Measurements from ENCODE around the gene UBN2.
A peak's percentile ranks its signal among the peaks of the same experiment; 100 is the strongest.

UBN2 gene

GRCh38 chr7:139230023-139230422, 1.0 kb upstream of the UBN2 start:
- H3K4me3 ChIP-seq (ENCODE audit: low read length), result no peak overlapping the region
- TF ChIP-seq ZNF274 (IDR thresholded peaks at IDR 0.05; ENCODE audit: low read depth, low read length), result no peak

- peak overlapping the region; percentile 94 for H3K4me3 ChIP-seq (ENCODE audit: low read length)
- TF ChIP-seq ZNF274 (IDR thresholded peaks at IDR 0.05; ENCODE audit: low read depth, low read length), result no peak
Observed at GRCh38 chr7:139230484-139230773, 608 bp upstream of the UBN2 start.

GRCh38 chr7:139231513-139232376, 708 bp downstream of the UBN2 start:
- no peak for TF ChIP-seq ZNF274 (IDR thresholded peaks at IDR 0.05; ENCODE audit: low read depth, low read length)
- H3K4me3 ChIP-seq (ENCODE audit: low read length), result peak overlapping the region; percentile 94

- H3K4me3 ChIP-seq (ENCODE audit: low read length), result peak overlapping the region; percentile 94
- TF ChIP-seq ZNF274 (IDR thresholded peaks at IDR 0.05; ENCODE audit: low read depth, low read length), result no peak
Observed at GRCh38 chr7:139232377-139232717, 1.3 kb downstream of the UBN2 start.

GRCh38 chr7:139232904-139233303, 1.9 kb downstream of the UBN2 start:
- TF ChIP-seq ZNF274 (IDR thresholded peaks at IDR 0.05; ENCODE audit: low read depth, low read length), result no peak

GRCh38 chr7:139241258-139241657, 10.2 kb downstream of the UBN2 start:
- no peak for TF ChIP-seq ZNF274 (IDR thresholded peaks at IDR 0.05; ENCODE audit: low read depth, low read length)
- no peak overlapping the region for H3K4me3 ChIP-seq (ENCODE audit: low read length)

More at GRCh38 chr7:139232904-139233303, 1.9 kb downstream of the UBN2 start:
- peak overlapping the region; percentile 94; the same call in 1 of the 2 replicates for H3K4me3 ChIP-seq (ENCODE audit: low read length)

GRCh38 chr7:139242741-139243281, 11.8 kb downstream of the UBN2 start:
- no peak for TF ChIP-seq ZNF274 (IDR thresholded peaks at IDR 0.05; ENCODE audit: low read depth, low read length)
- no peak overlapping the region for H3K4me3 ChIP-seq (ENCODE audit: low read length)

GRCh38 chr7:139245401-139245800, 14.4 kb downstream of the UBN2 start:
- no peak overlapping the region for H3K4me3 ChIP-seq (ENCODE audit: low read length)
- TF ChIP-seq ZNF274 (IDR thresholded peaks at IDR 0.05; ENCODE audit: low read depth, low read length), result no peak

GRCh38 chr7:139246494-139246893, 15.5 kb downstream of the UBN2 start:
- no peak for TF ChIP-seq ZNF274 (IDR thresholded peaks at IDR 0.05; ENCODE audit: low read depth, low read length)
- H3K4me3 ChIP-seq (ENCODE audit: low read length), result no peak overlapping the region

- TF ChIP-seq ZNF274 (IDR thresholded peaks at IDR 0.05; ENCODE audit: low read depth, low read length), result no peak
- no peak overlapping the region for H3K4me3 ChIP-seq (ENCODE audit: low read length)
Observed at GRCh38 chr7:139246905-139247304, 15.9 kb downstream of the UBN2 start.

- no peak for TF ChIP-seq ZNF274 (IDR thresholded peaks at IDR 0.05; ENCODE audit: low read depth, low read length)
- H3K4me3 ChIP-seq (ENCODE audit: low read length), result no peak overlapping the region
Observed at GRCh38 chr7:139249179-139249810, 18.3 kb downstream of the UBN2 start.

- TF ChIP-seq ZNF274 (IDR thresholded peaks at IDR 0.05; ENCODE audit: low read depth, low read length), result no peak
- no peak overlapping the region for H3K4me3 ChIP-seq (ENCODE audit: low read length)
Observed at GRCh38 chr7:139252451-139252850, 21.4 kb downstream of the UBN2 start.

- H3K4me3 ChIP-seq (ENCODE audit: low read length), result no peak overlapping the region
- no peak for TF ChIP-seq ZNF274 (IDR thresholded peaks at IDR 0.05; ENCODE audit: low read depth, low read length)
Observed at GRCh38 chr7:139254281-139254680, 23.2 kb downstream of the UBN2 start.

GRCh38 chr7:139254728-139255127, 23.7 kb downstream of the UBN2 start:
- TF ChIP-seq ZNF274 (IDR thresholded peaks at IDR 0.05; ENCODE audit: low read depth, low read length), result no peak

GRCh38 chr7:139255290-139255689, 24.3 kb downstream of the UBN2 start:
- no peak overlapping the region for H3K4me3 ChIP-seq (ENCODE audit: low read length)
- TF ChIP-seq ZNF274 (IDR thresholded peaks at IDR 0.05; ENCODE audit: low read depth, low read length), result no peak

More at GRCh38 chr7:139254728-139255127, 23.7 kb downstream of the UBN2 start:
- H3K4me3 ChIP-seq (ENCODE audit: low read length), result no peak overlapping the region

All from GM08714 (cell line).